OCI-LY3 (cell line): ENCODE data around the gene XPO1.

ENCODE experiments used
- H2AFZ ChIP-seq: fragments of 200-600, 300-600 bp; shearing (Covaris generic); 2 replicates; pipeline ENCODE4 v1.6.0; 2014; ENCODE audit warnings: antibody characterized with exemption, low read depth, low read length
- H3K27ac ChIP-seq: fragments of 200-600, 300-600 bp; sonication (generic); 2 replicates; pipeline ENCODE4 v1.5.1; 2014; ENCODE audit warnings: mild to moderate bottlenecking, low read length, moderate library complexity, mixed read lengths
- H3K27me3 ChIP-seq: fragments of 200-600, 300-600 bp; sonication (generic); 2 replicates; pipeline ENCODE4 v1.6.1; 2014; ENCODE audit warnings: low read depth, low read length, mixed read lengths
- H3K36me3 ChIP-seq: fragments of 200-600, 300-600 bp; sonication (generic); replicated peaks from 2 replicates; pipeline ENCODE3; 2014; ENCODE audit warnings: low read depth, low read length, mixed read lengths
- H3K4me1 ChIP-seq: fragments of 300-600, 200-600 bp; sonication (generic); 2 replicates; pipeline ENCODE4 v1.6.1; 2014; ENCODE audit warnings: low read length, mixed read lengths
- H3K4me2 ChIP-seq: fragments of 200-600, 300-600 bp; sonication (generic); 2 replicates; pipeline ENCODE4 v1.6.1; 2014; ENCODE audit warnings: low read length, mixed read lengths
- H3K4me3 ChIP-seq: fragments of 300-600, 200-600 bp; sonication (generic); 2 replicates; pipeline ENCODE4 v1.5.1; 2014; ENCODE audit warnings: antibody characterized with exemption, mild to moderate bottlenecking, low read length, moderate library complexity
- H3K79me2 ChIP-seq: fragments of 300-600, 200-600 bp; shearing (Covaris generic); 2 replicates; pipeline ENCODE4 v1.6.1; 2014; ENCODE audit warnings: mild to moderate bottlenecking, low read length, mixed read lengths
- H3K9ac ChIP-seq: fragments of 300-600, 200-600 bp; shearing (Covaris generic); 2 replicates; pipeline ENCODE4 v1.6.0; 2014; ENCODE audit warnings: mild to moderate bottlenecking, low read length, moderate library complexity
- H3K9me3 ChIP-seq: fragments of 200-600, 300-600 bp; shearing (Covaris generic); 2 replicates; pipeline ENCODE4 v1.6.1; 2014; ENCODE audit warnings: low read length, mixed read lengths; ENCODE audit not compliant: insufficient read depth
- H4K20me1 ChIP-seq: fragments of 200-600, 300-600 bp; sonication (generic); 2 replicates; pipeline ENCODE4 v1.6.1; 2016; ENCODE audit warnings: low read length, mixed read lengths; ENCODE audit not compliant: insufficient read depth
- EZH2phosphoT487 ChIP-seq: fragments of 200-600 bp; shearing (Covaris generic); IDR thresholded peaks from 2 replicates; pipeline ENCODE4 v1.6.1; 2018; ENCODE audit warnings: antibody characterized with exemption, mixed run types, low read depth
- TF ChIP-seq, protein P1 (sequence below): fragments of 200-600, 300-600 bp; sonication (generic); IDR thresholded peaks from 2 replicates; pipeline ENCODE4 v1.5.1; 2014; ENCODE audit warnings: antibody characterized with exemption, low read length, low read depth

Gene XPO1

DNA sequence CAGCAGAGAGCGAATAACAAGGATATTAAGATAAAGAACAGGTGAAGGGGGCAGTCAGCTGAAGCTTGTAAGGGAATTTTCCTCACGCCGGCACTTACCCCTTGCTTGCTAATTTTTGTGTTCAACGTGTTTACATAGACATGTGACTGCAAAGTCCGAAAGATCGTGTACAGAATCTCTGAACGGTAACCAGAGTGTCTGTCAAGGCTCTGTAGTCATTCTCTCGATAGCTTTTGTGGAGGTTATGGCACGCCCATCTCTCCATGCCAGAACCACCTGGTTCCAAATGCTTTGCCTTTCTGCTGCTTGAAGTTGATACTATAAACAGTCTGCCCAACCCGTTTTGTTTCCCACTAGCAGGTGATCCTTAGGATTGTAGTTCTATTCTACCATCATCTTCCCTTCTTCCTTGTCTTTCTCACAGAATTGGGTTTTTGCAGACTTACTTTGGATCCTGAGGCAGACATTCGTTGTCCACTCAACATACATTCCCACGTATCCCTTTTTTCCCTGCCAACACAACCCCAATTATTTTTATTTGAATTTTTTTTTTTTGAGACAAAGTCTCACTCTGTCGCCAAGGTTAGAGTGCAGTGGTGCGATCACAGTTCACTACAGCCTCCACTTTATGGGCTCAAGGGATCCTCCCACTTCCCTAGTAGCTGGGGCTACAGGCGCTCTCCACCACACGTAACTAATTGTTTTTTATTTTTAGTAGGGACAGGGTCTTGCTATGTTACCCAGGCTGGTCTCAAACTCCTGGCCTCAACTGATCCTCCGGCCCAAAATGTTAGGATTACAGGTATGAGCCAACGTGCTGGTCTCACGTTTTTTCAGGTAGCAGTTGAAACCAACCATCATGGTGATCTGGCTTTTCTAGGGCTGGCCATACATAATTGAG lies 66.0 kb downstream of the XPO1 start:
- peaks cover 50% of the 10 kb centered on the region for H3K79me2 ChIP-seq
- TF ChIP-seq EZH2phosphoT487 = no peak
- TF ChIP-seq, protein P1, sequence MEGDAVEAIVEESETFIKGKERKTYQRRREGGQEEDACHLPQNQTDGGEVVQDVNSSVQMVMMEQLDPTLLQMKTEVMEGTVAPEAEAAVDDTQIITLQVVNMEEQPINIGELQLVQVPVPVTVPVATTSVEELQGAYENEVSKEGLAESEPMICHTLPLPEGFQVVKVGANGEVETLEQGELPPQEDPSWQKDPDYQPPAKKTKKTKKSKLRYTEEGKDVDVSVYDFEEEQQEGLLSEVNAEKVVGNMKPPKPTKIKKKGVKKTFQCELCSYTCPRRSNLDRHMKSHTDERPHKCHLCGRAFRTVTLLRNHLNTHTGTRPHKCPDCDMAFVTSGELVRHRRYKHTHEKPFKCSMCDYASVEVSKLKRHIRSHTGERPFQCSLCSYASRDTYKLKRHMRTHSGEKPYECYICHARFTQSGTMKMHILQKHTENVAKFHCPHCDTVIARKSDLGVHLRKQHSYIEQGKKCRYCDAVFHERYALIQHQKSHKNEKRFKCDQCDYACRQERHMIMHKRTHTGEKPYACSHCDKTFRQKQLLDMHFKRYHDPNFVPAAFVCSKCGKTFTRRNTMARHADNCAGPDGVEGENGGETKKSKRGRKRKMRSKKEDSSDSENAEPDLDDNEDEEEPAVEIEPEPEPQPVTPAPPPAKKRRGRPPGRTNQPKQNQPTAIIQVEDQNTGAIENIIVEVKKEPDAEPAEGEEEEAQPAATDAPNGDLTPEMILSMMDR = no peak
- H3K4me3 ChIP-seq = peak overlapping the region; percentile 98
- H3K27ac ChIP-seq = peak overlapping the region; percentile 87
- H4K20me1 ChIP-seq = peaks cover 8% of the 10 kb centered on the region
- H3K9ac ChIP-seq = peak overlapping the region; percentile 93
- peaks cover 17% of the 10 kb centered on the region for H3K36me3 ChIP-seq
- peak overlapping the region; percentile 95 for H3K4me2 ChIP-seq
- no peaks in the 10 kb centered on the region for H3K27me3 ChIP-seq
- H2AFZ ChIP-seq = 0 out of 2 replicates have a peak overlapping the region, but pooled peaks have one; percentile 86
- peaks cover 14% of the 10 kb centered on the region for H3K4me1 ChIP-seq
- H3K9me3 ChIP-seq = no peaks in the 10 kb centered on the region

DNA sequence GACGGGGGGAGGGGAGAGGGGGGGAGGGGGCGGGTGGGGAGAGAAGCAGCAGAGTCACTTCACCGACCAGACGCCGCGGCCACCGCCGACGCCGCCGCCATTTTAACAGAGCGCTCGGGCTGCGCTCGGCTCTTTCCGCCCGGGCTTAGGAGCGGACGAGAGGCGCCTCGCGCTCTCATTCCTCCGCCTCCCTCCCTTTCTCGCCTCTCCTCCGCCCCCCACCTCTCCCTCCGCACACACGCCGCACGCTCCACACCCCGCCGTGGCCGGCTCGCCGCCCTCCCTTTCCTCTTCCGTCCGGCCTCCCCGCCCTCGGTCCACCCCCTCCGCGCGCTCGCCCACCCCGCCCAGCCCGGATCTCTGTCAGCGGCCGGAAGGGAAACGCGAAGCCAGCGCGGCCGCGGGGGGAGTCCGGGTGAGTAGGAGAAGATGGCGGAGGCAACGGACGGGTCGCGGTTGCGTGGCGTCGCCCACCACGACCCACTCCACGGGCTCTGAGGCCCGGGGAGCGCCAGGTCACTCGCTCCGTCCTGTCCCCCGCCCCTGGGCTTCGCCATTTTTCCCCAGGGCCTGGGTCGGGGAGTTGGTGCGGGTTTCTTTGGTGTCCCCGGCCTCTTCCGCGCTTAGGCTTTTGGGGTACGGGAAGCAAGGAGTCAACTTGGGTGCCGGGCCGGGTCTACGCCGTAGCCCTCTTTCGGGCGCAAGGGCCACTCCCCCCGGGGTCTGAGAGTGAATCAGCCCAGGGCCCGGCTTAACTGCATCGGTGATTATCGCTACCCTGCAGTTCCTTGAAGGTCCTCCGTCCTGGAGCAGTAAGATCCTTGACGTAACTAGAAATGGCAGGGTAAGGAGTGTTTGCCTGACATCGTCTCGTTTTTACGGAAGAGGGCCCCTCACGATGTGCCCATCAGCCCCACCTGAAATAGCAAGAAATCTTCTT lies 66.9 kb downstream of the XPO1 start, which contains the start of gene USP34:
Gene USP34, minus strand, starts transcription at position 123 of the 940 bp plus-strand sequence. CDS start 395 bp downstream, outside the sequence.
- Histone ChIP-seq H3K79me2 (peaks cover 60% of the 10 kb centered on the region), H3K9ac (peak within 1 kb of the TSS; percentile 93), H3K4me1 (peaks cover 14% of the 10 kb centered on the region), H3K9me3 (no peaks in the 10 kb centered on the region), H2AFZ (peak within 1 kb of the TSS; percentile 86; the same call in 1 of the 2 replicates), H3K4me2 (peak within 1 kb of the TSS; percentile 95), H3K27ac (peak within 1 kb of the TSS; percentile 87), H3K27me3 (no peaks in the 10 kb centered on the region), H3K36me3 (peaks cover 13% of the 10 kb centered on the region), H3K4me3 (peak within 1 kb of the TSS; percentile 98), H4K20me1 (peaks cover 8% of the 10 kb centered on the region)
- TF ChIP-seq, protein P1 = no peak
- TF ChIP-seq EZH2phosphoT487 = no peak

DNA sequence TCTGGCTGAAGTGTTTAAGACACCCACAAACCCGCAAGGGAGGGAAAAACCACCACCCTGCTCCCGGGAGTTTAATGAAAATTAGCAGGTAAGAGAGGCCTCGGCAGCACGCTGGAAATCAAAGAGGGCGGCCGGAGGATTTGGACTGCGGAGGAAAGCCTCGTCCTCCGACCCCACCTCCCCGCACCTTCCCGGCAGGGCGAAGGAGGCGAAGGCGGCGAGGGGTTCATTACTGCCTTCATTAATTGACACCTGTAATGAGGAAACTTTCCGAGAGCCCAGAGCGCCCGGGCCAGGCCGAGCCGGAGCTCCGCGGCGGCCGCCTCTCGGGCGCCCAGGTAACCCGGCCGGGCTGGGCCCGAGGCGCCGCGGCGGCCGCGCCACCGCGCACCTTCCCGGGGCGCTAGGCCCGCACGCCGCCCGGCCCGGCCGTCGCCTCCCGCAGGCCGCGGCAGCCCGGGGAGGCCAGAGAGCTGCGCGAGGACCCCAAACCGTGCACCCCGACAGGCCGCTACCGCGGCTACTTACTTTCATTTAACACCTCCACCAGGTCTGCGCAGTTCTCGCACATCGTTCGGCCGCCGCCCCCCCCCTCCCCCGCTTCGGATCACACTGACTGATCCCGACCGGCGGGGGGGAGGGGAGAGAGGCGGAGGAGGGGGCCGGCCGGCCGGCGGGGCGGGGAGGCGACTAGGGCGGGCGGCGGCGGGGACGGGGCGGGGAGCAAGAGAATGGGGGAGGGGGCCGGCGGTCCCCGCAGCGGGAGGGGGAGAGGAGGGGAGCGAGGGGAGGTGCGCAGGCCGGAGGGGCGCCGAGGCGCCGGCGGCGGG lies 67.8 kb downstream of the XPO1 start:
- Histone ChIP-seq H3K27me3 (no peaks in the 10 kb centered on the region), H3K9ac (peak overlapping the region; percentile 66), H3K4me1 (peaks cover 14% of the 10 kb centered on the region), H3K4me3 (peak overlapping the region; percentile 98), H3K79me2 (peaks cover 69% of the 10 kb centered on the region), H3K9me3 (no peaks in the 10 kb centered on the region), H3K4me2 (peak overlapping the region; percentile 79), H2AFZ (no peak overlapping the region), H4K20me1 (peaks cover 10% of the 10 kb centered on the region), H3K36me3 (peaks cover 13% of the 10 kb centered on the region), H3K27ac (peak overlapping the region; percentile 87)
- TF ChIP-seq, protein P1 = no peak
- TF ChIP-seq EZH2phosphoT487 = no peak
